ENCODE results near the gene CCDC201. TPM values are rescaled to one million over a fixed set of nuclear protein-coding genes. Genes with fewer than 3 reads are reported as not detected.

Gene CCDC201
- total RNA-seq, 4 donors from 2014 or later, result not detected

- WGBS, 2 donors (ENCODE audit: low coverage in 1 of 2), result 4 to 5% methylated on average over 3 to 9 of the region's 19 CpGs
- H3K9me3 ChIP-seq, result no peaks in the 10 kb centered on the region
- H3K36me3 ChIP-seq, result peaks cover 0 to 6% of the 10 kb centered on the region in 2 donors
- peak overlapping the region in 1 of 4 donors; percentile 44 for H3K27ac ChIP-seq
- peaks cover 3 to 68% (median 20%) of the 10 kb centered on the region in 3 donors for H3K4me1 ChIP-seq
- H3K4me3 ChIP-seq, result peak overlapping the region; percentile 29 to 51
- H3K27me3 ChIP-seq, result peaks cover 78% of the 10 kb centered on the region
- ATAC-seq, result no peak
- TF ChIP-seq POLR2A (IDR thresholded peaks at IDR 0.05) (no peak), EP300 (IDR thresholded peaks at IDR 0.05) (no peak), CTCF (IDR thresholded peaks at IDR 0.05) (no peak), POLR2AphosphoS5 (IDR thresholded peaks at IDR 0.05) (no peak)
Measured at GRCh38 chr7:45919993-45920459, 47.1 kb upstream of the CCDC201 start.

GRCh38 chr7:45919231-45919784, 46.4 kb upstream of the CCDC201 start:
- Histone ChIP-seq H3K4me1 (peaks cover 3 to 67% (median 20%) of the 10 kb centered on the region in 3 donors), H3K27ac (no peak overlapping the region), H3K36me3 (peaks cover 0 to 6% of the 10 kb centered on the region in 2 donors), H3K4me3 (peak overlapping the region in 1 of 2 donors; percentile 51), H3K9me3 (no peaks in the 10 kb centered on the region), H3K27me3 (peaks cover 86% of the 10 kb centered on the region)
- ATAC-seq, result no peak
- WGBS, 2 donors (ENCODE audit: low coverage in 1 of 2), result 20 to 48% methylated on average over 5 to 9 of the region's 9 CpGs
- TF ChIP-seq EP300 (IDR thresholded peaks at IDR 0.05), result no peak

- WGBS, 2 donors (ENCODE audit: low coverage in 1 of 2), result 80 to 91% methylated on average over 2 of the region's 2 CpGs
- Histone ChIP-seq H3K27ac (no peak overlapping the region), H3K36me3 (peaks cover 0 to 6% of the 10 kb centered on the region in 2 donors), H3K9me3 (no peaks in the 10 kb centered on the region), H3K4me3 (peak overlapping the region in 1 of 2 donors; percentile 14), H3K4me1 (peaks cover 3 to 59% (median 20%) of the 10 kb centered on the region in 3 donors), H3K27me3 (peaks cover 86% of the 10 kb centered on the region)
- TF ChIP-seq EP300 (IDR thresholded peaks at IDR 0.05) (no peak), CTCF (IDR thresholded peaks at IDR 0.05) (no peak), POLR2AphosphoS5 (IDR thresholded peaks at IDR 0.05) (no peak), POLR2A (IDR thresholded peaks at IDR 0.05) (no peak)
- ATAC-seq, result no peak
Measured at GRCh38 chr7:45918556-45918955, 45.7 kb upstream of the CCDC201 start.

GRCh38 chr7:45917658-45918057, 44.8 kb upstream of the CCDC201 start:
- Histone ChIP-seq H3K27ac (no peak overlapping the region), H3K36me3 (peaks cover 0 to 6% of the 10 kb centered on the region in 2 donors), H3K9me3 (no peaks in the 10 kb centered on the region), H3K4me1 (peaks cover 0 to 50% (median 20%) of the 10 kb centered on the region in 3 donors), H3K27me3 (peaks cover 83% of the 10 kb centered on the region), H3K4me3 (peak overlapping the region in 1 of 2 donors; percentile 14)
- 12% methylated on average over 5 of the region's 15 CpGs; no CpG with 5 or more reads in 1 of the 2 donors for WGBS, 2 donors (ENCODE audit: low coverage in 1 of 2)
- peak; percentile 53 for ATAC-seq
- TF ChIP-seq EP300 (IDR thresholded peaks at IDR 0.05) (no peak), CTCF (IDR thresholded peaks at IDR 0.05) (peak; percentile 88 to 98 (median 92))

- H3K27ac ChIP-seq, result no peak overlapping the region
- TF ChIP-seq CTCF (IDR thresholded peaks at IDR 0.05), result no peak
- no peak for TF ChIP-seq EP300 (IDR thresholded peaks at IDR 0.05)
- no peak for TF ChIP-seq POLR2A (IDR thresholded peaks at IDR 0.05)
- TF ChIP-seq POLR2AphosphoS5 (IDR thresholded peaks at IDR 0.05), result no peak
- no peaks in the 10 kb centered on the region for H3K9me3 ChIP-seq
- peaks cover 77% of the 10 kb centered on the region for H3K27me3 ChIP-seq
- H3K36me3 ChIP-seq, result peaks cover 0 to 6% of the 10 kb centered on the region in 2 donors
- no peak overlapping the region for H3K4me3 ChIP-seq
- no peak for ATAC-seq
- 55 to 90% methylated on average over 7 to 11 of the region's 14 CpGs for WGBS, 2 donors (ENCODE audit: low coverage in 1 of 2)
- H3K4me1 ChIP-seq, result peaks cover 0 to 44% (median 15%) of the 10 kb centered on the region in 3 donors
Measured at GRCh38 chr7:45917064-45917463, 44.2 kb upstream of the CCDC201 start.
